HT1080 (cell line): ENCODE data around the gene PRELID3B. TPM values are rescaled to one million over a fixed set of nuclear protein-coding genes. Genes with fewer than 3 reads are reported as not detected.
"Not testable (repeated sequence)": the region's sequence is repeated elsewhere in the genome, so short reads cannot be mapped to it uniquely, and the experiment has no call there.

ENCODE experiments used
- DNase-seq: peaks from one replicate; pipeline ENCODE4 v3.0.0-alpha.2; 2015; ENCODE audit warnings: low read depth
- total RNA-seq: library from RNA; depleted of rRNA; stranded (reverse); fragments of >200 nt; shearing (Covaris generic); gene quantifications from 2 replicates; pipeline ENCODE4 v1.2.3, GENCODE V29; 2014

PRELID3B gene
- total RNA-seq, 1 experiment from 2014 or later, result 93.3 TPM

- no peak for DNase-seq
Observed at GRCh38 chr20:59026904-59027740, 15.5 kb downstream of the PRELID3B start.

- no peak for DNase-seq
Observed at GRCh38 chr20:59025511-59025910, 17.1 kb downstream of the PRELID3B start.

DNA sequence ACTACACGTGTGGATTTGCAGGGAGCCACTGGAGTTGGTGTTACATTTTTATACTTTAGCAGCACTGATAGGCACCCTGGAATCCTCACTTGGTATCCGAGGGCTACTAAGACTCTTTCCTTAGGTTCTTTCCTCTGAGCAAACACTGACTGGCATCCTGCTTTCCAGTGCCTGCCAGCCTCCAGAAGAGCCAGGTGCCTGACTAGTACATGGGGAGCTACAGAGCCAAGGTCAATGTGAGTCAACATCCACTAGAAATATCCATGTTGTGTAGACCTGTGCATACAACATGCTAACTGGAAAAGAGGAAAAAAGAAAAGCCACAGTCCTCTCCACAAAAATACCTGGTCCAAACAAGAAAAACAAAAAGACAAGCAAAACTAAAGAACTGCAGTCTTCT lies 17.5 kb downstream of the PRELID3B start:
- DNase-seq, result no peak

DNA sequence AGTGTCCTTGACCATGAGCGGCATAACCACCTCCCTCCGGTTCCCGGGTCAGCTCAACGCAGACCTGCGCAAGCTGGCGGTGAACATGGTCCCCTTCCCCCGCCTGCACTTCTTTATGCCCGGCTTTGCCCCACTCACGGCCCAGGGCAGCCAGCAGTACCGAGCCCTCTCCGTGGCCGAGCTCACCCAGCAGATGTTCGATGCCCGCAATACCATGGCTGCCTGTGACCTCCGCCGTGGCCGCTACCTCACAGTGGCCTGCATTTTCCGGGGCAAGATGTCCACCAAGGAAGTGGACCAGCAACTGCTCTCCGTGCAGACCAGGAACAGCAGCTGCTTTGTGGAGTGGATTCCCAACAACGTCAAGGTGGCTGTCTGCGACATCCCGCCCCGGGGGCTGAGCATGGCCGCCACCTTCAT lies 18.5 kb downstream of the PRELID3B start:
- DNase-seq, result no peak

DNA sequence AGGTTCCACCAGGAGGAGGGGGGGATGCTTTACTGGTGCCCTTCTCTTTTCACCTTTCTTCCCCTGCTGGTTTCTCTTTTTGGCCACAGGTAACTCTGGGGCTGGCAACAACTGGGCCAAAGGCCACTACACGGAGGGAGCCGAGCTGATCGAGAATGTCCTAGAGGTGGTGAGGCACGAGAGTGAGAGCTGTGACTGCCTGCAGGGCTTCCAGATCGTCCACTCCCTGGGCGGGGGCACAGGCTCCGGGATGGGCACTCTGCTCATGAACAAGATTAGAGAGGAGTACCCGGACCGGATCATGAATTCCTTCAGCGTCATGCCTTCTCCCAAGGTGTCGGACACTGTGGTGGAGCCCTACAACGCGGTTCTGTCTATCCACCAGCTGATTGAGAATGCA lies 19.0 kb downstream of the PRELID3B start:
- no peak for DNase-seq

GRCh38 chr20:59022754-59023153 lies 19.8 kb downstream of the PRELID3B start:
- no peak for DNase-seq

- DNase-seq, result peak; percentile 48
Observed at GRCh38 chr20:59020938-59021551, 21.5 kb downstream of the PRELID3B start.

GRCh38 chr20:59019217-59019616 lies 23.4 kb downstream of the PRELID3B start, which contains the start of gene TUBB1:
TUBB1 (plus strand) TSS chr20:59019429; CDS start chr20:59019523, 94 bp downstream.
- DNase-seq, result no peak

GRCh38 chr20:59018817-59019216 lies 23.8 kb downstream of the PRELID3B start:
- no peak for DNase-seq

DNA sequence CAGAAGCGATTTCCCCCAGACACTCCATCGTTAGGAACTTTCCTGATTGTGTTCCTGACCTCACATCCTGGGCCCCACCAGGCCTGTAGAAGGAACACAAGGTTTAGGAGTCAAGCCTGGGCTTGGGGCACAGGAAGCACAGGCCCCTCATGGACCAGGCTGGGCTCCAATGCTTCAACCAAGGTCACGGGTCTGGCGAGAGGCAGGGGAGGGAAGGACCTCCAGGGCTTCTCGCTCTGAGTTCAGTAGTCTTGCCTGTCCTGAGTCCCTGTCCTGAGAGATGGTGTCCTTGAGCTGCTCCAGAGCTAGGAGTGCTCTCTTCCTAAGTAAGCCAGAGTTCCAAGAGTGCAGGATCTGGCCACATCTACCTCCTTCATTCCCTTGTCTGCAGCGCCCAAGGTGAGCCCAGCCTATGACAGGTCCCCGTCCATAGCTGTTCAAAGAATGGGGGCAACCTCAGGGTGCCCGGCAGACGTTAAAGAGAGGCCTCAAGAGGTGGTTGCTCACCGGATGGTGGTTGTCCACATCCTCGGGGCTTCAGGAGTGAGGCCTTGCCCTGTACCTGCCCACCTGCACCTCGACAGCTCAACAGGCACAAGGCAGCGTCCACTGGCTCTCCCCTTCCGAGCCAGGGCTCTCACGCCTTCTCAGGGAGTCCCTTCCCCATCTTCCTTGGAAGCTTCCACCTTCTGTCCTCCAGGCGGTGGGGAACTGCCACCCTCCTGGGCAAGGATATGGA lies 24.9 kb downstream of the PRELID3B start:
- no peak for DNase-seq

DNA sequence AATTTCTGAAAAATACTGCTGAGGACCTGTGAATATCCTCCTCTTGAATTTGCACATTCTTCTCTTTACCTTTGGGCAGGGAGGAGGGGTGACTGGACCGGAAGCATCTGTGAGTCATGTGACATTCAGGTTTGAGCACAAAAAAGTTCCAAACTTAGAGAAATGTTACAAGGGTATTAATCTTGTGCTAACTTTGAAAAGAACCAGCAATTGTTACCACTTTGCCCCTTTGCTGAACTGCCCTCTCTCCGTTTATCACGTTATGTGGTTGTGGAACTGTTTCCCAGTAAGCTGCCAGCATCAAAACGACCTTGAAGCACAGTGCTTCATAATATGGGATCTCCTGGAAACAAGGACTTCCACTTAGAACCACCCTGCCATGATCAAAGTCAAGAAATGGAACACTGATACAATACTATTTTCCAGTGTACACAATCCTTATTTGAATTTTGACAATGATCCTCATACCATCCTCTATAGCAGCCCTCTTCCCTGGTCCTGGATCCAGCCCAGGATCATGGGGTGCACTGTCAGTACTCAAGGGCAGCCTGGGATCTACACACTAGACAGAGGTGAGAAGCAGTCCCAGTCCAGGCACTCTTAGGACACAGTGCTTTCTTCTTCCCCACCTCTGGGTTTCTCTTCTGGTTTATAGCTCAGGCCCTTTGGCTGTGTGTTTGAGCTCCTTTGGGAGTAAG lies 25.6 kb downstream of the PRELID3B start:
- no peak for DNase-seq

- DNase-seq, result no peak
Observed at GRCh38 chr20:59015812-59016711, 26.5 kb downstream of the PRELID3B start.

GRCh38 chr20:59015411-59015810 lies 27.2 kb downstream of the PRELID3B start:
- no peak for DNase-seq

- DNase-seq, result no peak
Observed at GRCh38 chr20:59014680-59015389, 27.8 kb downstream of the PRELID3B start.

- DNase-seq, result peak; percentile 27
Observed at GRCh38 chr20:59013959-59014608, 28.5 kb downstream of the PRELID3B start.

DNA sequence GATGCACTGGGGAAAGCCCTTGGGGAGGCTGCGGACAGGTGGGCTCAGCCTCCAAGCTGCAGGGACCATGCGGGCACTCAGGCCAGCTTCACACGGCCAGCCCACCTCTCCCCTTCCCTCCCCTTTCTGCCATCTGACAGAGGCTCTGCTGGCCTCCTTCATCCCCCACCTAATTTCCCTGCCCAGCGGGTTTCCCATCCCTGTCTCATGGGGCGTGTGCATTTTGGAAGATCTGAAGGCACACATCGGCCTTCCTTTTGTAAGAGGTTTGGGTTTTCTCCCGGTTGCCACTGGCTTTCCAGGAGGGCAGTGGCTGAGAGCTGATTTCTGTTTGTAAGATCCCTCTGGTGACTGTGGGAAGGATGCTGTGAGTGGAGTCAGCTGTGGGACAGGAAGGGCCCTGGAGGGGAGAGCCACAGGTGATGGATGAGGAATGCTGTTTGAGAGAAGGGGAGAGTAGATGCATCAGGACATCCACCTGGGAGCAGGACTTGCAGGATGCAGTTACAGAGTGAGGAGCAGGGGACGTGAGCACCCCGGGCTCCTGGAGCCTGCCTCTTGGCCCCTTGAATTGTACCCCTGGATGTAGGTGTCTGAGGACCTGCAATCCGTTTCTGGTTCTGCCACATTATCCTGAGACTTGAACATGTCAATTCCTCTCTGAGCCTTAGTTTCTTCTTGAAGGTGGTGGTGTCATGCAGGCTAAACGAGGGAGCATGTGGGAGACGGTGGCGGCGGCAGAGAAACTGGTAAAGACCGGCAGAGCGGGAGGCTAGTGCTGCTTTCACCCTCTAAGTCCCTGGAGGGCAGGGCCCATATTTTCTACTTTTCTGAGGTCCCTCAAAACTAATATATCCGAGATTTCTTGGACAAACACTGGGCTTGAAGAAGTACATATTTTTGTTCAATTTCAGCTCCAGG lies 29.3 kb downstream of the PRELID3B start:
- DNase-seq, result no peak

- not testable (repeated sequence) for DNase-seq
Observed at GRCh38 chr20:59011874-59012157, 30.8 kb downstream of the PRELID3B start.
